Gastrocnemius medialis (tissue), 4 donors: ENCODE results near the gene PARP12.

Experiments used
- POLR2A ChIP-seq, 2 donors: fragments of 450-650 bp; IDR thresholded peaks; one replicate each; pipeline ENCODE4 v1.6.1; 2017; ENCODE audit warnings: antibody characterized with exemption in 2 of 2, mild to moderate bottlenecking in 2 of 2, moderate library complexity in 2 of 2
- TF ChIP-seq, protein P1 (sequence below), 5 experiments: fragments of 450-650 bp in 3 of 5; fragments of 200-600 bp in 2 of 5; sonication (generic) in 2 of 5; IDR thresholded peaks in 4 of 5; conservative IDR thresholded peaks in 1 of 5; 1 replicate in 4 of 5; 2 replicates in 1 of 5; pipeline ENCODE4 v1.5.1; 2016 to 2019; ENCODE audit warnings: antibody characterized with exemption in 5 of 5, mild to moderate bottlenecking in 3 of 5, moderate library complexity in 3 of 5

DNA sequence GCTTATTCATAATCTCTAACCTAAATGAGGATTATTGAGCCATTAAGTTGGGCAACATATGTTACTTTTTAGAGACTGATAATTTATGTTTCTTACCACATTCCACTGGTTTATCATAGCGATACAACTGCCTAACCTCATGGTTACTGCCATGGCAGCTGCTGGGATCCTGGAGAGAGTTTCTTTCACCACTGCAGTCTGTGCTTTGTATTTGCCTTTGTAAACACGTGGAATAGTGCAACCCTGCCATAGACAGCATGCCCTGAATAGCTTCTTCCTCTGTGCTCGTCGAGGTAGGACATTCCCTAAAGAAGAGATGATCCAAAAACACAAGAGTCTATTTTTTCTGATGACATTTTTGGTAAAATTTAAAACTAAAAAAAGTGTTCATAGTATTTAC, 33.7 kb upstream of the PARP12 start:
- TF ChIP-seq, protein P1, sequence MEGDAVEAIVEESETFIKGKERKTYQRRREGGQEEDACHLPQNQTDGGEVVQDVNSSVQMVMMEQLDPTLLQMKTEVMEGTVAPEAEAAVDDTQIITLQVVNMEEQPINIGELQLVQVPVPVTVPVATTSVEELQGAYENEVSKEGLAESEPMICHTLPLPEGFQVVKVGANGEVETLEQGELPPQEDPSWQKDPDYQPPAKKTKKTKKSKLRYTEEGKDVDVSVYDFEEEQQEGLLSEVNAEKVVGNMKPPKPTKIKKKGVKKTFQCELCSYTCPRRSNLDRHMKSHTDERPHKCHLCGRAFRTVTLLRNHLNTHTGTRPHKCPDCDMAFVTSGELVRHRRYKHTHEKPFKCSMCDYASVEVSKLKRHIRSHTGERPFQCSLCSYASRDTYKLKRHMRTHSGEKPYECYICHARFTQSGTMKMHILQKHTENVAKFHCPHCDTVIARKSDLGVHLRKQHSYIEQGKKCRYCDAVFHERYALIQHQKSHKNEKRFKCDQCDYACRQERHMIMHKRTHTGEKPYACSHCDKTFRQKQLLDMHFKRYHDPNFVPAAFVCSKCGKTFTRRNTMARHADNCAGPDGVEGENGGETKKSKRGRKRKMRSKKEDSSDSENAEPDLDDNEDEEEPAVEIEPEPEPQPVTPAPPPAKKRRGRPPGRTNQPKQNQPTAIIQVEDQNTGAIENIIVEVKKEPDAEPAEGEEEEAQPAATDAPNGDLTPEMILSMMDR (IDR thresholded peaks at IDR 0.05 in 4 of 5, conservative IDR thresholded peaks at IDR 0.05 in 1 of 5): no peak
- no peak for TF ChIP-seq POLR2A (IDR thresholded peaks at IDR 0.05)
